OCI-M1 (cell line): Measurements from ENCODE around the gene DLG2.
"Not testable (repeated sequence)": the region's sequence is repeated elsewhere in the genome, so short reads cannot be mapped to it uniquely, and the experiment has no call there.

Source experiments
- DNase-seq: peaks from one replicate; lab custom pipeline; 2025; lab: John Stamatoyannopoulos, UW

Gene DLG2

GRCh38 chr11:85229723-85230122, 397.4 kb downstream of the DLG2 start:
- not testable (repeated sequence) for DNase-seq

- no peak for DNase-seq
Observed at GRCh38 chr11:85196968-85197367, 430.2 kb downstream of the DLG2 start.

- DNase-seq = no peak
Observed at GRCh38 chr11:85195934-85196333, 431.2 kb downstream of the DLG2 start.

- DNase-seq = no peak
Observed at GRCh38 chr11:85187992-85188391, 439.2 kb downstream of the DLG2 start.

- DNase-seq = no peak
Observed at GRCh38 chr11:85184721-85185120, 442.4 kb downstream of the DLG2 start.

- peak; percentile 98 for DNase-seq
Observed at GRCh38 chr11:85182441-85183387, 444.4 kb downstream of the DLG2 start.

GRCh38 chr11:85180528-85180927, 446.6 kb downstream of the DLG2 start:
- peak; percentile 52 for DNase-seq

GRCh38 chr11:85171648-85172257, 455.4 kb downstream of the DLG2 start:
- no peak for DNase-seq

- peak; percentile 63 for DNase-seq
Observed at GRCh38 chr11:85170184-85170583, 457.0 kb downstream of the DLG2 start.

GRCh38 chr11:85167471-85167870, 459.7 kb downstream of the DLG2 start:
- no peak for DNase-seq

GRCh38 chr11:85167038-85167437, 460.1 kb downstream of the DLG2 start:
- no peak for DNase-seq

- DNase-seq = peak; percentile 71
Observed at GRCh38 chr11:85165819-85166218, 461.3 kb downstream of the DLG2 start.

GRCh38 chr11:85164743-85165142, 462.4 kb downstream of the DLG2 start:
- DNase-seq = no peak

- no peak for DNase-seq
Observed at GRCh38 chr11:85154294-85154693, 472.9 kb downstream of the DLG2 start.

- DNase-seq = no peak
Observed at GRCh38 chr11:85137597-85137996, 489.5 kb downstream of the DLG2 start.

GRCh38 chr11:85133636-85134035, 493.5 kb downstream of the DLG2 start:
- DNase-seq = no peak

GRCh38 chr11:85132851-85133585, 494.1 kb downstream of the DLG2 start:
- DNase-seq = no peak

GRCh38 chr11:85127349-85127748, 499.8 kb downstream of the DLG2 start:
- DNase-seq = no peak

GRCh38 chr11:85123752-85124231, 503.4 kb downstream of the DLG2 start:
- DNase-seq = no peak

- DNase-seq = no peak
Observed at GRCh38 chr11:85118151-85118550, 509.0 kb downstream of the DLG2 start.

- no peak for DNase-seq
Observed at GRCh38 chr11:85115798-85116197, 511.3 kb downstream of the DLG2 start.

GRCh38 chr11:85114786-85115185, 512.4 kb downstream of the DLG2 start:
- DNase-seq = no peak
